Cortex of kidney (tissue), 1 donor: Measurements from ENCODE around the gene MEGF6.
"Not testable (repeated sequence)": the region's sequence is repeated elsewhere in the genome, so short reads cannot be mapped to it uniquely, and the experiment has no call there.

ENCODE experiments used
- DNase-seq: peaks from one replicate; lab custom pipeline; 2025; lab: John Stamatoyannopoulos, UW

MEGF6 gene

DNA sequence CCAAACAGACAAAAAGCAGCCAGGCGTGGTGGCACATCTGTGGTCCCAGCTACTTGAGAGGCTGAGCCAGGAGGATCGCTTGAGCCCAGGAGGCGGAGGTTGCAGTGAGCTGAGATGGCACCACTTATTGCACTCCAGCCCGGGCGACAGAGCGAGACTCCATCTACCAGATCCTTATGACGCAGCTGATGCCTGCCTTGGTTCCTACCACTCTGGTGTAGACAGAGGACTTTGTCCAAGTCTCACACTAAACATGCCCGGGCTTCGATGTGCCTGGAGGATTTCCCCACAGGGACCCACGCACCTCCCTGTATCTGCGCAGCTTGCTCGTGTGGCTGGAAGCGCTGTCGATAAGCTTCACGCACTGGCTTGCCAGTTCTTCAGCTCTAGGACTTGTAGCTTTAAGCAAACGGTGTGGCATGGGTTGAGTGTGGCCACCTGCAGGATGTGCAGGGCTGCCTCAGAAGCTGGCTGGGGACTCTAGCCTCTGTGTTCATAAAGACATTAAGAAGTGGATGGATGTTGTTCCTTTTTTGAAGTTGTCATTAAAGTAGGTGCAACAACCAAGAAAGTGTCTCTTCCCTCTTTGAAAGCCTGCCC is 18.4 kb upstream of the MEGF6 start:
- no peak for DNase-seq

DNA sequence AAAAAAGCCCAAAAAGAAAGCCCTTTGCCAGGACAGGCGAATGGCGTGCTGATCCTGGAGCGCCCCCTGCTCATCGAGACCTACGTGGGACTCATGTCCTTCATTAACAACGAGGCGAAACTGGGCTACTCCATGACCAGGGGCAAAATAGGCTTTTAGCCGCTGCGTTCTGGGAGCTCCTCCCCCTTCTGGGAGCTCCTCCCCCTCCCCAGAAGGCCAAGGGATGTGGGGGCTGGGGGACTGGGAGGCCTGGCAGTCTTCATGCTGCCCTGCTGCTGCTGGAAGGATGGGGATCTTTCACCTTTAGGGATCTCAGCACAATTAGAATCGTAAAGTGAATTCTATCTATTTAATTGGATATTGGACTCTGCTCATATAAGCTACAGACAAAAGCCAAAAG is 17.1 kb upstream of the MEGF6 start:
- no peak for DNase-seq

DNA sequence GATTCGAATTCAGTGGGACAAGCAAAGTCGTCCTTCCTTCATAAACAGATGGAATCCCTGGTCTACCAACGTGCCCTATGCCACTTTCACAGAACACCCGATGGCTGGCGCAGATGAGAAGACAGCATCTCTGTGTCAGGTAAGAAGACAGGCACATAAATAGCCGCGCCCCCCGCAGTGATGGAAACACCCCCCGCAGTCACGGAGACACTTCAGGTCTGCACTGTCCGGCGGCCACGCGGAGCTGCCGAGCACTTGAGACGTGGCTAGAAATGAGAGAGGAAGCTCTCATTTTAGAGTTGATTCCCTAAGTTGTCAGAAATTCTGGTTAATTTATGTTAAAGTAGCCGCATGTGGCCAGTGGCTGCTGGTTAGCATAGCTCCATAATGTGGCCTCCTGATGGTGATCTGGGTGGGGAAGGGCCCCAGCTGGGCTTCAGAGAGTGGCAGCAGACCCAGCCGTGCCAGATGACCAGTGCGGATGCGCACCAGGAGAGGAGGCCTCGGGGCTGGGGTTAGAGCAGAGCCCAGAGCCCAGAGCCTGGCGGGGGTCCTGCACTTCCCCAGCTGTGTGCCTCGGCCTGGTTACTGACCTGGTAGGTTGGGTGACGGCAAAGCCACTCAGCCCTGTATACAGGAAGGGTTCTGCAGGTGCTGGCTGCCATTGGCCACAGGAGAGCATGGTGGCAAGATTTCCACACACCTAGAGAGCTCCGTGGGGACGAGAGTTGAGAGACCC is 16.4 kb upstream of the MEGF6 start:
- no peak for DNase-seq

DNA sequence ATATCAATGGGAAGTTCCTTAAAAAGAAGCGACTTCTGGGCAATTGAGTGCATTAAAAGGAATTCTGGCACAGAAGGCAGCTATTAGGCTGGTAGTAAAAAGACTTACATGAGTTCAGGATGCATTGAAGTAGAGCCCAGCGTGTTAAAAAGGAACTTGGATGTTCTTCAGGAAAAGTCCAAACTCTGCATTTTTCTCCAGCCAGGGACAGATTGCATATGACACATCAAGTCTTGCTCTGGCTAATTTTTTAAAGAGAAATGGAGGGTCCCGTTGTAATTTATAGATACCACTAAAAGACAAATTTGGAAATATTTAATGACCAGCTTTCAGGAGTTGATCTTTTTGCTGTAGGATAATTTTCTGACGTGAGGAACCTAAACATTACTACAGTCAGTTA is 14.7 kb upstream of the MEGF6 start:
- no peak for DNase-seq

- DNase-seq: no peak
Measured at GRCh38 chr1:3625151-3625907, 14.0 kb upstream of the MEGF6 start.

- DNase-seq: peak; percentile 82
Measured at GRCh38 chr1:3624200-3625136, 13.2 kb upstream of the MEGF6 start, which contains the start of gene TPRG1L. TSS of gene TPRG1L (plus strand) at chr1:3625015. CDS start at chr1:3625073, 58 bp downstream.

- DNase-seq: no peak
Measured at GRCh38 chr1:3623441-3624199, 12.3 kb upstream of the MEGF6 start.

DNA sequence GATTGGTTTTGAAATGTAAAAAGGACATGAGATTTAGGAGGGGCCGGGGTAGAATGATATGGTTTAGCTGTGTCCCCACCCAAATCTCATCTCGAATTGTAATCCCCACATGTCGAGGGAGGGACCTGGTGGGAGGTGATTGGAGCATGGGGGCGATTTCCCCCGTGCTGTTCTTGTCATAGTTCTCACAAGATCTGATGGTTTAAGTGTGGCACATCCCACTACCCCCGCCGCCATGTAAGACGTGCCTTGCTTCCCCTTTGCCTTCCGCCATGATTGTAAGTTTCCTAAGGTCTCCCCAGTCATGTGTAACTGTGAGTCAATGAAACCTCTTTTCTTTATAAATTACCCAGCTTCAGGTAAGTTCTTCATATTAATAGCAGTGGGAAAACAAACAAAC is 10.8 kb upstream of the MEGF6 start:
- DNase-seq: not testable (repeated sequence)

- not testable (repeated sequence) for DNase-seq
Measured at GRCh38 chr1:3621151-3621671, 9.9 kb upstream of the MEGF6 start.

GRCh38 chr1:3620708-3621107 is 9.4 kb upstream of the MEGF6 start:
- DNase-seq: no peak

DNA sequence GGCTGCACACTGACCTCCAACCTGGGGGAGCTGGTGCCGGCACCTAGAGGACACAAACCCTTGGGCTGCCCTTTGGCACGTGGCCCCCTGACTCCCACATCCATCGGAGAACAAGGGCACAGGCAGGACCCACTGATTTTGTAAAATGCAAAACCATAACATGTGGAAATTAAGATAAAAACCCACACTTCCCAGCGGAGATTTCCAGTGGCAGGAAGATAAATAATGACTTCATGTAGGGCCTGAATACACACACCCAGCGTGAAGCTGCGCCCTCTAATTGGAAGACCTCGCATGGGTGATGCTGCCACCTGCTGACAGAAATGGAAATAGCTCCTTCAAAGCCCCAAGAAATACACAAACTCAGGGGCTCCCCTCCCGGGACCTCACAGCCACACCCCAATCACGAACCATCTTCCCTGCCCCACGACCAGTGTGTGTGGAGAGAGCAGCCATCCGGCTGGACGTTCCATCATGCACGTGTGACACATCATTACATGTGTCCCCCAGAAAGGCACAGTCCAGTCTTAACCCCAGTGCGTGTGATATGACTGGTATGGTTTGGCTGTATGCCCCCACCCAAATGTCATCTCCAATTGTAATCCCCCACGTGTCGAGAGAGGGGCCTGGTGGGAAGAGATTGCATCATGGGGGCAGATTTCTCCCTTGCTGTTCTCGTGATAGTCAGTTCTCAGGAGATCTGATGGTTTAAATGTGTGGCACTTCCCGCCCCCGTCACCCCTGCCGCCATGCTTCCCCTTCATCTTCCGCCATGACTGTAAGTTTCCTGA is 7.8 kb upstream of the MEGF6 start:
- no peak for DNase-seq

GRCh38 chr1:3618531-3618880 is 7.2 kb upstream of the MEGF6 start:
- no peak for DNase-seq

DNA sequence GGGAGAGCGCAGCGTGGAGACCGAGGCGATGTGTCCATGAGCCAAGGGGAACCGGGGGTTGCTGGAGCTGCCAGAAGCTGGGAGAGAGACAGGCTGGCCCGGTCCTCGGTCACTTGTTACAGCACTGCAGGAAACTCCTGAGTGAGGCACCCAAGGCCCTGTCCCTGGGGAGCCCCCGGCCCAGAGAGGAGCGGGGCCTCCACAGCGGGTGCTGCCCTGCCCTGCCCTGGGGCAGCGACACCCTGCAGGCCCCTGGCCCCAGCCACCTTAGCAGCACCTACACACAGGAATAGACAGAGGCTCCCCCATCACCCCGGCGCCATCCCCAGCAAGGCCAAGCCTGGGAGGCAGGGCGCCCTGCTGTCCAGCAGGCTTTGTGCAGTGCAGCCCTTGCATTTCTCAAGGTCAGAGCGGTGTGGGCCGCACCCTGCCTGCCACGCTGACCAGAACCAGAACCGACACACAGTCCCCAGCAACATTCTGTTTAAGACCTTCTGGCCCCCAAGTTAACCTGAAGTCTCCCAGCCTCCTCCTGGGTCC is 6.6 kb upstream of the MEGF6 start:
- no peak for DNase-seq

GRCh38 chr1:3616861-3617260 is 5.6 kb upstream of the MEGF6 start:
- no peak for DNase-seq

- no peak for DNase-seq
Measured at GRCh38 chr1:3614755-3615742, 3.7 kb upstream of the MEGF6 start.

- DNase-seq: no peak
Measured at GRCh38 chr1:3612123-3612522, 815 bp upstream of the MEGF6 start.

DNA sequence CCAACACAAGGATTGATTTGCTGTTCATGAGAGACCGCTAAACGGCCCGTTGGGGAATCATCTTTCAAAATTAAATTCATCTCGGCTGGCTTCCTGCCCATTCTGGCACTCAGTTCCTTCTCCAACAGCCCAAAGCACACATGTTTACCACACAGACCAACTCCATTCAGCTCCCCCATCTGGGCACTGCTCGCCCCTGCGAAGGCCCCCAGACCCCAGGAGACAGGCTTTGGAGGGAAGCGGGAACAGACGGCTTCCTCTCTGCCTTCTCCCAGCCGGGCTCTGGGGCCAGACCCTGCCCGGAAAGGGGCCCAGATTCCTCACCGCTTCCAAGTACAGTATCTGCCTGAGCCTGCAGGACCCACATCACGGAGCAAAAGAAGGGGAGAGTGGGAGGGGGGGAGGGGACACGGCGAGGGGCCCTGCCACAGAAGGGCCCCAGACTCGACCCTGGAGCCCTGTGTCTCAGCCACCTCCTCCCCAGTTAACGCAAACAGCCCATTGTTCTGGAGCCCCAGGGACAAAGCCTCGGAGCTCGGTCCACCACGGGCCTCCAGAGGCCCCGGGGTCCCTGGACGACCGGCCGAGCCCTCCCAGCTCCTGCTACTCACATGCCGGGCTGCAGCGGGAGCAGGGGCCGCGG is 660 bp downstream of the MEGF6 start:
- DNase-seq: no peak
